Fibroblast of the conjunctiva (primary cell): ENCODE data around the gene MCFD2.

Experiments
- DNase-seq: peaks from one replicate; pipeline ENCODE4 v3.0.0-alpha.2; 2010; ENCODE audit warnings: low read depth

MCFD2 gene

GRCh38 chr2:46915281-46915810 lies at the start of gene MCFD2:
Gene MCFD2 (minus strand): TSS chr2:46915806. CDS start chr2:46909171, 6,635 bp downstream.
- DNase-seq: no peak

- no peak for DNase-seq
Measured at GRCh38 chr2:46964835-46965560, 49.4 kb upstream of the MCFD2 start.

DNA sequence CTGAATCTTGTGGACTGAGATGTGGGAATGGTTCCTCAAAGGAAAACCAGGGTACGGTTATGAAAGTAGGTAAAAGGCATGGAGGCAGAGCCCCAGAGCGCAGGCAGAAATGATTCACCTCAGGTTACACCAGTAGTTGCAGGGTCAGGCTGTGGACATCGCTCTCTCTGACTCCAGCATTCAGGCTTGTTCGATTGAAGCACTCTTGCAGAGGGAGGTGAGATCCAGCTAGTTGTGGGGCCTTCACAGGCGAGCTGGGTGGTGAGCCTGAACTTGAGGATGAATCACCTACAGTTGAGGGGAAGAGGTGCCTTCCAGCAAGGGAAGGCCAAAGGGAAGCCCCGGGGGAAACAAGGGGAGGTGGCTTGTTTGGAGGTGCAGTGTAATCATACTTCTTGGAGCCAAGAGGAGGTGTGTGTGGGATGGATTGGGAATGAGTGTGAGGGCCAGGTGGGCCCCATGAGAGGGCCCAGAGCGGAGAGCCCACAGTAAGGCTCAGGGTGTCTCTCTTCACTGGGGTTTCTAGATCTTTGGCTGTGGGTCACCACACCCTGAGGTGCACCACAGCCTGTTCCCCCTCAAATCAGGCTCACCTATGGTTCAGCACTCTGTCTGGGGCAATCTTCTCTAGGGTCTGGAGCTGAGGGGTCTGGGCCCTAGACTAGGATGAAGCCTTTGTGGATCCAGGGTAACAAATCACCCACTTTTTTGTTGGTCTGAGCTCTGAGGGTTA lies 48.5 kb upstream of the MCFD2 start:
- no peak for DNase-seq

DNA sequence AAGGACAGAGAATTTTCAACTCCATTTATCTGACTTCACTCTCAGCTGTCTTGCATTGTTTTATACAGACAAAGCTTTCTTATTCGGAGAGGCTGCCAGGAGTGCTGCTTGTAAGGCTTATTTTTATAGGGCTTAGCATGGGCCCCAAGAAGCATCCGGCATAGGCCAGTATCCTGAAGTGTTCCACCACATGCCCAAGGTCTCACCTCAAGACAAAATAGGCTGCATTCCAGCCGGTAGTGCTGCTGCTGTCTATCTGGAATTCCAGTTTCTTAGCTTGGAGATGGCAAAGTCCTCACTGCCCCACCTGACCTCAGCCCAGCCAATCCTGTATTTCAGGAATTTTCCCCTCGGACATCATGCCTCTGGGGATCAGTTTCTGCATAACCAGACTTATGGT lies 47.6 kb upstream of the MCFD2 start:
- no peak for DNase-seq

DNA sequence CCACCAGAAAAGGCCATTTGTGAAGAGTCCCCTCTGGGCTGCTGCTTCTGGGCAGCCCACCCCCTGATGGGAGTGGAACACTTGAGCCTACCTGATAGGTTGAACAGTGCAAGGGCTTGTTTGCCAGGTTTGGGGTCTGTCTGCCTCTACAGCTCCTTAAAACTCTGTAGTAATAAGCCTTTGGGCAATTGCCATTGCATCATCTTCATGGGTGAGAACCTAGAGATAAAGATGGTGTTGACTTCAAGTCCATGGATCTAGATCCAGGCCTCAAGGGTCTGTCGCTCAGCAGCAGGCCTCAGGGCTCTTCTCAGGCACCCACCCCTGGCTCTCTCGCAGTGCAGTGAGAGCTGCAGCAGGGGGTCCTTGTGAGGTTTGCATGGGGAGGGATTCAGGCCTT lies 47.1 kb upstream of the MCFD2 start:
- no peak for DNase-seq

GRCh38 chr2:46960618-46961017 lies 45.0 kb upstream of the MCFD2 start:
- no peak for DNase-seq

GRCh38 chr2:46958431-46959017 lies 42.9 kb upstream of the MCFD2 start:
- DNase-seq: no peak

GRCh38 chr2:46956981-46957531 lies 41.5 kb upstream of the MCFD2 start:
- DNase-seq: no peak

GRCh38 chr2:46955764-46956163 lies 40.2 kb upstream of the MCFD2 start:
- DNase-seq: no peak

DNA sequence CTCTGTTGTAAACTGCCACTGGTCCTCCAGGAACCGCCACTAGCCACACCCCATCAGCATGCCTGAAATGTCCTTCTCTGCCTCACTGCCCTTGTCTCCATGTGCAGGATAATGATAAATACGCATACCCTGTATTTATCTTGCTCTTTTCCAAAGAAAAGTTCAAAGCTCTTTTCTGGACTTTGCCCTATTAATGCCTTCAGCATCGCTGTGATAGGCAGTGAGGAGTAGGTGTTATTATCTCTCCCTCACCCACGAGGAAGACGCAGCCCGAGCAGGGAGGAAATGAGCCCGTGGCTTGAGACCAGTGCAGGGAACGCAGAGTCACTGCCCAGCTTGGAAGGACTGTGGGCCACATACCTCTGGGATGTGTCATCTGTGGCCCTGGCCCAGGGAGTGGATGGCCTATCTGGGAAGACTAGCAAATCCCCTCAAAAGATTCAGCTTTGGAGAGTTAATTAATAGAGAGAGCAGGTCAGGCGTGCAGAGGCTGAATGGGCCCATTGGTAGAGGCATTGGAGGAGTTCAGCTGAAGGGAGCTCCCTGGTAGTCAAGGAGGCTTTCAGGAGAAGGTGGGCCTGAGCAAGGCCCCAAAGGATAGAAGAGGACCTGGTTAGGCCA lies 39.5 kb upstream of the MCFD2 start:
- DNase-seq: peak; percentile 64

GRCh38 chr2:46952171-46952570 lies 36.6 kb upstream of the MCFD2 start:
- DNase-seq: no peak

- no peak for DNase-seq
Measured at GRCh38 chr2:46951290-46952064, 35.9 kb upstream of the MCFD2 start.

DNA sequence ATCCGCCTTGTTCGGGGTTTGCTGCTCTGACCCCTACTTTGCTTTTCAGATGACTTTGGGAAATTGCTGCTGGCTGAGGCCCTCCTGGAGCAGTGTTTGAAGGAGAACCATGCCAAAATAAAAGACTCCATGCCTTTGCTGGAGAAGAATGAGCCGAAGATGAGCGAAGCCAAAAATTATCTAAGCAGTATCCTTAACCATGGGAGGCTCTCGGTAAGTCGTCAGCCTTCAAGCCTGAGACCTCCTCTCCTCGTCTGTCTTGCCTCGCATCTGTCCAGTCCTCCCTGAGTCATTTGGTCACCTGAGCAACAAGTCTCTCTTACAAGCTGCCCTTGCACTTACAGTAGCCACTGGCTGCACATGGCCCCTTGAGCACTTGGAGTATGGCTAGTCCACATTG lies 34.7 kb upstream of the MCFD2 start:
- DNase-seq: no peak

DNA sequence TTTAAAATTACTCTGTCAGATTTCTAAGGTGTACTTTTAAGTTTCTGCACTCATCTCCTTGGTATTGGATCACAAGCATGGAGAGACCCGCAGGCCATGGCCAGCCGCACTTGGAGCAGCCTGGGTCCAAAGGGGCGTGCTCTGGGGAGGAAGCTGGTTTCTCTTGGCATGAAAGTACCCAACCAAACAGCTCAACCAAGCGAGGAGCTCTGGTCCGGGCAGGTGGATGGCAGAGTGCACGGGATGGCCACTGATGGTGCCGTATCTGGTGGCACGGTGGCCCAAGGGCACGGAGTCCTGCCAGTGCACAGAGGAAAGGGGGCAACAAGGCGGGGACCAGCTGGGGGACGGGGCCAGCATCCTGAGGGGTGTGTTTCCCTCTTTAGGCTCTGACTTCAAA lies 32.2 kb upstream of the MCFD2 start:
- no peak for DNase-seq

DNA sequence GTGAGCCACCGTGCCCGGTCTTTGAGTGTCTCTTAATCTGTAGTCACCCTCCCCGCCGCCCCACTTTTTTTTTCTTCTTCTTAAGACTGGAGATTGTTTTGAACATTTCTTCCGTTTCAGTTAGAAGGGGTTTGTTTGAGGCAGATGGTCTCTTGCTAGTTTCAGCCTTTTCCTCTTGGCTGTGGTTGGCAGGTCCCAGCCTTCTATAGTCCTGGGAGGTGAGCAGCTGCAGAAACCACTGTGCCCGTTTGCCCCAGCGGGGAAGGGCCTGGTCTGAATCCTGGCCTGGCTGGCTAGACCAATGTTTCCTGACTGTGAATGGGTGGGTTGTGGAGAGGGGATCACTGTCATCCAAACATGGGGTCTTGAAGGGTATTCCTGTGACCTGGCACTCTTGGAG lies 30.1 kb upstream of the MCFD2 start:
- no peak for DNase-seq

GRCh38 chr2:46943881-46944798 lies 28.5 kb upstream of the MCFD2 start:
- no peak for DNase-seq

GRCh38 chr2:46942891-46943626 lies 27.5 kb upstream of the MCFD2 start:
- no peak for DNase-seq

- DNase-seq: no peak
Measured at GRCh38 chr2:46942143-46942526, 26.5 kb upstream of the MCFD2 start.

DNA sequence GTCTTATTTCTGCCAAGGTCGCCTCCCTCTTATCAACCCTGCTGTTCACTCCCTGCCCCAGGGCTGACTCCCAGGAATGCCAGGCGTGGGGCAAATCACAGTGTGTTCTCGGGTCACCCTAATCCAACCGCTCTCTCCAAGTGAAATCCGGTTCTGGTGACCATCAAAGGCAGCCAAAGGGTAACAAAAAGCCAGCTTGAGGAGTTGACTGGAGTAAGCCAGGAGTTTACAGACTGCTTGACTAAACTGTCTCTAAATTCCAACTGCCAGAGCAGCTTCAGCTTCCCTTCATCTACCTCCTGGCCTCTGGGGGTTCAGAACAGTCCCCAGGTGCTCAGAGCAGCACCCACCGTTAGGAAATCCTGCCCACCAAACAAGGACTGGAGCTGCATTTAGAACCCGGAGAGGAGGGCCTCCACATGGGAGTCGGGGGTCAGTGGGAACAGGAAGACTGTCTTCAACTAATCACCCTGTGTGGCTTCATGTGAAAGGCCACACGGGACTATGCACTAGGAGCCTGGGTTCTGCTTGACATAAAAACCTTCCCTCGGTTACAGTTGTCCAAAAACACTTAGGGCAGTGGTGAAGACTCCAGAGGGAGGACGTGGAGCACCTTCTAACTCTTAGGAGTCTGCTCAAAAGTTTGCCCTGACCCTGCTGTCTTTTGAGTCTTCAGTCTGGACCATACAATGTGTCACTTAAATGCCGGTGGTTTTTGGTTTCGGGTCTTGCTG lies 24.2 kb upstream of the MCFD2 start:
- DNase-seq: no peak
